MG63 (cell line): ENCODE measurements around the gene CHRM4. TPM values are rescaled to one million over a fixed set of nuclear protein-coding genes. Genes with fewer than 3 reads are reported as not detected.

Source experiments
- DNase-seq: peaks from one replicate; pipeline ENCODE4 v3.0.0-alpha.2; 2020
- H3K27me3 ChIP-seq: fragments of 250-450 bp; sonication (Bioruptor Pico); 2 replicates; pipeline ENCODE4 v1.5.1; 2020; ENCODE audit warnings: mild to moderate bottlenecking, moderate library complexity
- H3K36me3 ChIP-seq: fragments of 250-450 bp; sonication (Bioruptor Pico); 2 replicates; pipeline ENCODE4 v1.5.1; 2020; ENCODE audit warnings: mild to moderate bottlenecking, moderate library complexity
- H3K4me3 ChIP-seq: fragments of 250-450 bp; sonication (Bioruptor Pico); 2 replicates; pipeline ENCODE4 v1.5.1; 2020; ENCODE audit warnings: mild to moderate bottlenecking, moderate library complexity
- H3K9me3 ChIP-seq: fragments of 250-450 bp; sonication (Bioruptor Pico); 2 replicates; pipeline ENCODE4 v1.5.1; 2020; ENCODE audit warnings: mild to moderate bottlenecking, moderate library complexity
- total RNA-seq: library from RNA; depleted of rRNA; stranded (reverse); fragments of >200 nt; shearing (Covaris generic); gene quantifications from 2 replicates; pipeline ENCODE4 v1.2.3, GENCODE V29; 2014; ENCODE audit warnings: low replicate concordance

Gene CHRM4
- total RNA-seq, 1 experiment from 2014 or later = not detected

GRCh38 chr11:46348566-46349401, 42.8 kb downstream of the CHRM4 start:
- Histone ChIP-seq H3K4me3 (peak overlapping the region; percentile 86), H3K27me3 (no peaks in the 10 kb centered on the region), H3K9me3 (no peaks in the 10 kb centered on the region), H3K36me3 (no peaks in the 10 kb centered on the region; the same call in 1 of the 2 replicates)
- DNase-seq = no peak

GRCh38 chr11:46347637-46348311, 43.8 kb downstream of the CHRM4 start:
- H3K9me3 ChIP-seq = no peaks in the 10 kb centered on the region
- no peaks in the 10 kb centered on the region for H3K36me3 ChIP-seq
- H3K4me3 ChIP-seq = peak overlapping the region; percentile 86
- H3K27me3 ChIP-seq = no peaks in the 10 kb centered on the region
- peak; percentile 28 for DNase-seq

DNA sequence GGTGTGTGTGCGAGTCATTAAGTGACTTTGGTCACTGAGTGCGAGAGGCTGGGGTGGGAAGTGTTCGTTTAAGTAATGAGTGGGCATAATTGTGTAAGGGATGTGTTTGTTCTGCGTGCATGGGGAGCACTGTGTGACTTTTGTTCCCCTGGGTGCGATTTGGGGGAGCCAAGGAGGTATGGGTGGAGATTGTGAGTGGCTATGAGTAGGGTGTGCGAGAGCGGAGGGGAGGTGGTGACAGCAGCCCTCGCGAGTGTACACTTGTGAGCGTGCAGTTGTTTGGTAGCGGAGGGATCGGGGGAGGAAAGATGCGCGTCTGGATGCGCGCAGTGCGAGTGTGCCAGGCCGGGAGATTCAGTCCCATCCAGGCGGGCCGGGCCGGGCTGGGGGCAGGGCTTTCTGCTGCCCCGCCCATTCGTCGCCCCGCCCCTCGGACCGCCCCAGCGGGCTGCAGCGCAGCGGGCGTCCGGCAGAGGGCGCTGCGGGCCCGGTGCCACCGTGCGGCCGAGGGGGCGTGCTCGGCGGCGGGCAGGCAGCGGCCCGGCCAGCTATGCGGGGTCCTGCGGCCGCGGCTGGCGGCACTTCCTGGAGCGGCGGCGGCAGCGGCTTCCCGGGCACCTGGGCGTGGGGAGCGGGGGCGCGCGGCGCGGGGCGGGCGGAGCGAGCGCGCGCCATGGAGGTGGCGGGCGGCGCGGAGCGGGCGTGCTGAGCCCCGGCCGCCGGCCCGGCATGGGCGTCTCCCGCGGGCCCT, 44.5 kb downstream of the CHRM4 start, which contains the start of gene DGKZ:
DGKZ (plus strand) TSS at position 578 of the 751 bp plus-strand sequence. CDS start 197 bp downstream, outside the sequence.
- DNase-seq = peak; percentile 81
- Histone ChIP-seq H3K4me3 (peak within 1 kb of the TSS; percentile 86), H3K9me3 (no peaks in the 10 kb centered on the region), H3K36me3 (no peaks in the 10 kb centered on the region), H3K27me3 (no peaks in the 10 kb centered on the region)

- no peaks in the 10 kb centered on the region for H3K27me3 ChIP-seq
- H3K4me3 ChIP-seq = no peak overlapping the region
- H3K9me3 ChIP-seq = no peaks in the 10 kb centered on the region
- H3K36me3 ChIP-seq = no peaks in the 10 kb centered on the region
- no peak for DNase-seq
Observed at GRCh38 chr11:46345881-46346484, 45.6 kb downstream of the CHRM4 start.

- no peak for DNase-seq
- no peaks in the 10 kb centered on the region for H3K9me3 ChIP-seq
Observed at GRCh38 chr11:46345131-46345597, 46.4 kb downstream of the CHRM4 start.

DNA sequence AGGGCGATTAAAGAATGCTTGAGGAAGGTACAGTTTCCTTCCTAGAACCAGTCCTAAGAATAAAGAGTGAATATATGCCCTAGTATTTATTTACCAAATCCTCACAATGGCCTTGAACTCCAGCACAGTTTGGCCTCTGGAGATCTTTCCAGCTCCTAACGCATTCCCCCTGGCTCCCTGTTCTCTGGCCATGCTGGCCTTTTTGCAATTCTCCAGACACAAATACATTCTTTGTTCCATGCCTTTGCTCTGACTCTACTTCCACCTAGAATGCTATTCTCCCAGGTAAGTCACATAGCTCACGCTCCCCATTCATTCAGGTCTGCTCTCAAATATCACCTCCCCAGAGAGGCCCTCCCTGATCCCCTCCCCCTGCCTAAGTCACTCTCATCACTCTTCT, 48.1 kb downstream of the CHRM4 start:
- Histone ChIP-seq H3K4me3 (no peak overlapping the region), H3K9me3 (no peaks in the 10 kb centered on the region), H3K27me3 (no peaks in the 10 kb centered on the region), H3K36me3 (no peaks in the 10 kb centered on the region)
- DNase-seq = no peak

More at GRCh38 chr11:46345131-46345597, 46.4 kb downstream of the CHRM4 start:
- Histone ChIP-seq H3K27me3 (no peaks in the 10 kb centered on the region), H3K36me3 (no peaks in the 10 kb centered on the region), H3K4me3 (no peak overlapping the region)

GRCh38 chr11:46342239-46342638, 49.3 kb downstream of the CHRM4 start:
- Histone ChIP-seq H3K27me3 (no peaks in the 10 kb centered on the region), H3K36me3 (no peaks in the 10 kb centered on the region)
- DNase-seq = no peak

GRCh38 chr11:46341454-46341853, 50.1 kb downstream of the CHRM4 start:
- Histone ChIP-seq H3K36me3 (no peaks in the 10 kb centered on the region), H3K27me3 (no peaks in the 10 kb centered on the region), H3K9me3 (no peaks in the 10 kb centered on the region), H3K4me3 (no peak overlapping the region)
- DNase-seq = no peak

More at GRCh38 chr11:46342239-46342638, 49.3 kb downstream of the CHRM4 start:
- Histone ChIP-seq H3K9me3 (no peaks in the 10 kb centered on the region), H3K4me3 (no peak overlapping the region)

DNA sequence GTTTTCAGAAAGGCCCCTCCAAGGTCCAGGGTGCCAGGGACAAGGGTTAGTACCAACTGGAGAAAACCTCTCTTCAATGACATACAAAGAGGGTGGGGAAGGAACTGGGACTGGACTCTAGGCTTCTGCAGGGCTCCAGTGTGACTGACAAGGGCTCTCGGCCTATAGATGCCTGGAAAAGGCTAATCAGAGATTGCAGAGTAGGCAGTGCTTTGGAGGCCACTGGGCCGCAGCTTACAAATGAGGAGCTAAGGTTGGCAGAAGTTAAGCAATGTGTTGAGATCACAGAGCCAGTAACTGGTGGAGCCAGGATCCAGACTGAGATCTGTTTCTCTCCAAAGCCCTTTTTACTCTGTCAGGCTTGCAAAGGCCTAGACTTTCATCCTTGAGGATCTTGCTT, 51.8 kb downstream of the CHRM4 start:
- H3K9me3 ChIP-seq = no peaks in the 10 kb centered on the region

GRCh38 chr11:46338988-46339666, 52.4 kb downstream of the CHRM4 start:
- Histone ChIP-seq H3K36me3 (no peaks in the 10 kb centered on the region), H3K27me3 (no peaks in the 10 kb centered on the region), H3K9me3 (no peaks in the 10 kb centered on the region), H3K4me3 (no peak overlapping the region)
- no peak for DNase-seq

More for the DNA sequence above, 51.8 kb downstream of the CHRM4 start:
- no peak for DNase-seq
- no peaks in the 10 kb centered on the region for H3K27me3 ChIP-seq
- no peak overlapping the region for H3K4me3 ChIP-seq
- no peaks in the 10 kb centered on the region for H3K36me3 ChIP-seq

GRCh38 chr11:46338636-46338987, 53.0 kb downstream of the CHRM4 start:
- no peaks in the 10 kb centered on the region for H3K27me3 ChIP-seq
- no peaks in the 10 kb centered on the region for H3K36me3 ChIP-seq
- H3K9me3 ChIP-seq = no peaks in the 10 kb centered on the region
- no peak for DNase-seq
- no peak overlapping the region for H3K4me3 ChIP-seq

- H3K36me3 ChIP-seq = no peaks in the 10 kb centered on the region
- no peak overlapping the region for H3K4me3 ChIP-seq
- no peaks in the 10 kb centered on the region for H3K27me3 ChIP-seq
- no peak for DNase-seq
- no peaks in the 10 kb centered on the region for H3K9me3 ChIP-seq
Observed at GRCh38 chr11:46337626-46338345, 53.8 kb downstream of the CHRM4 start.

DNA sequence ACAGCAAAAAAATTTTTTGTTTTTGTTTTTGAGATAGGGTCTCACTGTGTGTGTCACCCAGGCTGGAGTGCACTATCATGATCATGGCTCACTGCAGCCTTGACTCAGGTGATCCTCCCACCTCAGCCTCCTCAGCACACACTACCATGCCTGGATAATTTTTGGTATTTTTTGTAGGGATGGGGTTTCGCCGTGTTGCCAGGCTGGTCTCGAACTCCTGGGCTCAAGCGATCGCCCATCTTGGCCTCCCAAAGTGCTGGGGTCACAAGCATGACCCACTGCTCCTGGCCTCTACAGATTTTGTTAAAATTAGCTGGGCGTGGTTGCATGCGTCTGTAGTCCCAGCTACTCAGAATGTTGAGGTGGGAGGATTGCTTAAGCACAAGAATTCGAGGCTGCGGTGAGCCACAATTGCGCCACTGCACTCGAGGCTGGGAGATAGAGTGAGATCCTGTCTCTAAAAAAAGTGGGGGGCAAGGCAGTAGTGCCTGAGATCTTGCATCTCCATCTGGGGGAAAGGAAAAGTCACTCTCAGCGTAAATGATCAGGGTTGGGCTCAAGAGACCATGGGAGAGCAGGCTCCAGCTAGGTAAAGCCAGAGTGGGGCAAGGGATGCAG, 54.9 kb downstream of the CHRM4 start:
- H3K9me3 ChIP-seq = no peaks in the 10 kb centered on the region
- DNase-seq = no peak
- H3K4me3 ChIP-seq = no peak overlapping the region
- H3K27me3 ChIP-seq = no peaks in the 10 kb centered on the region
- H3K36me3 ChIP-seq = no peaks in the 10 kb centered on the region

- H3K9me3 ChIP-seq = no peaks in the 10 kb centered on the region
- DNase-seq = peak; percentile 26
Observed at GRCh38 chr11:46335890-46336562, 55.5 kb downstream of the CHRM4 start.

DNA sequence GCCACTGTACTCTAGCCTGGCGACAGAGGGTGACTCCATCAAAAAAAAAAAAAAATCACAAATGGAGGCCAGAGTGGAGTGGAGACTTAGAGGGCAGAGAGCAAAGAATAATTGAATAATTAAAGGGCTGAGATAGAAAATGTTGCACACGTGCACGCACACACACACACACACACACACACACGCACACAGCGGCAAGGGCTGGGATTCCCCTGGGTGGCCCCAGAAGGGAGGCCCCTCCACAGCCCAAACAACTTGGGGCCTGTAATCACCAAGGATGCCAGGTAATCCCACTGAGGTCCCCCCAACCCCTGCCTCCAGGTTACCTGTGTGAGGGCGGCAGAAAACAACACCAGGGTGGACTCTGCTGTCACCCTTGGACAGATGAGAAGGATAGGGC, 56.3 kb downstream of the CHRM4 start:
- Histone ChIP-seq H3K9me3 (no peaks in the 10 kb centered on the region), H3K36me3 (no peaks in the 10 kb centered on the region), H3K4me3 (no peak overlapping the region), H3K27me3 (no peaks in the 10 kb centered on the region)
- no peak for DNase-seq

More at GRCh38 chr11:46335890-46336562, 55.5 kb downstream of the CHRM4 start:
- no peak overlapping the region for H3K4me3 ChIP-seq
- H3K27me3 ChIP-seq = no peaks in the 10 kb centered on the region
- H3K36me3 ChIP-seq = no peaks in the 10 kb centered on the region
